Stimulated activated CD4-positive, alpha-beta T cell treated with anti-CD3 and anti-CD28 coated beads, Interleukin-15, amount 100 ng/mL, for 24 hours (primary cell): ENCODE data around the gene ZRANB3.
"Not testable (repeated sequence)": the region's sequence is repeated elsewhere in the genome, so short reads cannot be mapped to it uniquely, and the experiment has no call there.

ENCODE experiments used
- DNase-seq: peaks from one replicate; pipeline ENCODE4 v3.0.0-alpha.2; 2020

Gene ZRANB3

GRCh38 chr2:135320465-135321355, 210.3 kb downstream of the ZRANB3 start:
- no peak for DNase-seq

GRCh38 chr2:135318808-135319207, 212.2 kb downstream of the ZRANB3 start:
- no peak for DNase-seq

- no peak for DNase-seq
These were observed 213.6 kb downstream of the ZRANB3 start for GRCh38 chr2:135317375-135317774.

- no peak for DNase-seq
These were observed 219.1 kb downstream of the ZRANB3 start for GRCh38 chr2:135311962-135312361.

- no peak for DNase-seq
These were observed 219.8 kb downstream of the ZRANB3 start for GRCh38 chr2:135311268-135311667.

- DNase-seq: no peak
These were observed 226.3 kb downstream of the ZRANB3 start for GRCh38 chr2:135304694-135305093.

GRCh38 chr2:135299658-135300244, 231.3 kb downstream of the ZRANB3 start:
- no peak for DNase-seq

- no peak for DNase-seq
These were observed 231.9 kb downstream of the ZRANB3 start for GRCh38 chr2:135299165-135299564.

GRCh38 chr2:135287121-135287520, 243.9 kb downstream of the ZRANB3 start:
- not testable (repeated sequence) for DNase-seq

GRCh38 chr2:135285391-135285790, 245.6 kb downstream of the ZRANB3 start:
- no peak for DNase-seq

GRCh38 chr2:135281379-135281778, 249.6 kb downstream of the ZRANB3 start:
- DNase-seq: no peak

GRCh38 chr2:135279209-135279608, 251.8 kb downstream of the ZRANB3 start:
- DNase-seq: no peak

- no peak for DNase-seq
These were observed 254.5 kb downstream of the ZRANB3 start for GRCh38 chr2:135276525-135276924.

GRCh38 chr2:135271006-135271405, 260.0 kb downstream of the ZRANB3 start:
- DNase-seq: no peak

GRCh38 chr2:135265960-135266490, 265.0 kb downstream of the ZRANB3 start:
- DNase-seq: no peak

GRCh38 chr2:135259123-135259522, 271.9 kb downstream of the ZRANB3 start:
- no peak for DNase-seq

- DNase-seq: no peak
These were observed 272.8 kb downstream of the ZRANB3 start for GRCh38 chr2:135258193-135258592.

GRCh38 chr2:135257383-135258090, 273.5 kb downstream of the ZRANB3 start:
- DNase-seq: no peak

GRCh38 chr2:135256531-135257260, 274.3 kb downstream of the ZRANB3 start:
- DNase-seq: no peak

GRCh38 chr2:135255208-135255607, 275.8 kb downstream of the ZRANB3 start:
- DNase-seq: no peak

GRCh38 chr2:135252805-135253458, 278.1 kb downstream of the ZRANB3 start:
- DNase-seq: no peak

GRCh38 chr2:135248611-135249010, 282.4 kb downstream of the ZRANB3 start:
- DNase-seq: no peak
